HG02798 (cell line): Measurements from ENCODE around the gene OPRD1.

Source experiments
- ATAC-seq: cut with Tn5 transposase; IDR thresholded peaks from one replicate; pipeline ENCODE4 v1.9.1; 2021; ENCODE audit warnings: mild to moderate bottlenecking; ENCODE audit not compliant: unreplicated experiment, poor library complexity

Gene OPRD1

GRCh38 chr1:28877132-28877781, 65.3 kb downstream of the OPRD1 start:
- ATAC-seq, result peak; percentile 71

- no peak for ATAC-seq
Measured at GRCh38 chr1:28878796-28879195, 66.8 kb downstream of the OPRD1 start.

GRCh38 chr1:28882009-28882628, 70.1 kb downstream of the OPRD1 start:
- ATAC-seq, result peak; percentile 30

GRCh38 chr1:28883242-28883616, 71.3 kb downstream of the OPRD1 start:
- no peak for ATAC-seq

GRCh38 chr1:28885472-28885877, 73.5 kb downstream of the OPRD1 start:
- ATAC-seq, result no peak

GRCh38 chr1:28885977-28886730, 74.2 kb downstream of the OPRD1 start:
- no peak for ATAC-seq

- peak; percentile 70 for ATAC-seq
Measured at GRCh38 chr1:28886731-28887418, 74.9 kb downstream of the OPRD1 start.

- ATAC-seq, result no peak
Measured at GRCh38 chr1:28887419-28887834, 75.5 kb downstream of the OPRD1 start.

- no peak for ATAC-seq
Measured at GRCh38 chr1:28887835-28888682, 76.1 kb downstream of the OPRD1 start.

GRCh38 chr1:28888915-28889314, 76.9 kb downstream of the OPRD1 start:
- ATAC-seq, result no peak

GRCh38 chr1:28889357-28889756, 77.4 kb downstream of the OPRD1 start:
- ATAC-seq, result no peak

GRCh38 chr1:28890435-28890834, 78.5 kb downstream of the OPRD1 start:
- no peak for ATAC-seq

- ATAC-seq, result no peak
Measured at GRCh38 chr1:28890836-28891235, 78.9 kb downstream of the OPRD1 start.

- no peak for ATAC-seq
Measured at GRCh38 chr1:28891256-28891655, 79.3 kb downstream of the OPRD1 start.

GRCh38 chr1:28893403-28894102, 81.6 kb downstream of the OPRD1 start:
- ATAC-seq, result no peak

- ATAC-seq, result no peak
Measured at GRCh38 chr1:28894785-28895184, 82.8 kb downstream of the OPRD1 start.

GRCh38 chr1:28895896-28896608, 84.1 kb downstream of the OPRD1 start:
- no peak for ATAC-seq

GRCh38 chr1:28896609-28896986, 84.6 kb downstream of the OPRD1 start:
- ATAC-seq, result no peak

- ATAC-seq, result no peak
Measured at GRCh38 chr1:28897789-28898188, 85.8 kb downstream of the OPRD1 start.
